ENCODE data around the gene KLHDC7A.

DNA sequence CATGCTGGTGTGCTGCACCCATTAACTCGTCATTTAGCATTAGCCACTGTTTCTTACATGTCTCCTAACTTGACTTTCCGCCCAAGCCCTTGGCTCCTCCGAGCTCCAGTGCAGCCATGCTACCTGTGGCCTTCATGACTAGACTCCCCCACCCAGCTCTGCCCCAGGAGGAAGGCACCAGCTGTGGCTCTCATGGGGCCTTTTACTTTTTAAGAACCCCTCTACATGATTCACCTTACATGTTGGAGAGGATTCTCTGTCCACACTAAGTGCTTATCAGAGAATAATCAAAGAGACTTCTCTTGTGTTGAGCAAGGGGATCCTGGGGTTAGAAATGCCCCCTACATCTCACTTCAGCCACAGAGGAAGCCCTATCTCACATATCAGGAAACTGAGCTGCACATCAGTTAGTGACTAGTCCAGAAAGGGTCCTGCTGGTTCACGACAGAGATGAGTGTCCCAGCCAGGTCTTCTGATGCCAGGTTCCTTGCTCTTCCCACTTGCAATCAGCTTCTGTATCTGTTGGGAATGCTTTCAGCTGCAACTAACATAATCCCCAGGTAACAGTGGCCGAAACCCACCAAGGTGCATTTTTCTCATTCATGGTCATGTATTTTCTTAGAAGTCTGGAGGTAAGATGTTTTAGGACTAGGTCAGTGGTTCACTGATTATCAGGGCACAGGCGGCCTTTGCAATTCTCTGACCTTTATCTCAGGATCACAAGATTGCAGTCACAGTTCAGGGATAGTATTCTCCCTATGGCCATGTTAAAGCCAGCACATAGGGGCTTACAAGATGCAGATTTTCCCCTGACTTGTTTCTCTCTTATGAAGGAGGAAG, 45.9 kb downstream of the KLHDC7A start:
- no peak for TF ChIP-seq EZH2 (IDR thresholded peaks at IDR 0.05; ENCODE audit: borderline replicate concordance, low read depth, low read length, poor library complexity, severe bottlenecking)
- TF ChIP-seq, protein P1, sequence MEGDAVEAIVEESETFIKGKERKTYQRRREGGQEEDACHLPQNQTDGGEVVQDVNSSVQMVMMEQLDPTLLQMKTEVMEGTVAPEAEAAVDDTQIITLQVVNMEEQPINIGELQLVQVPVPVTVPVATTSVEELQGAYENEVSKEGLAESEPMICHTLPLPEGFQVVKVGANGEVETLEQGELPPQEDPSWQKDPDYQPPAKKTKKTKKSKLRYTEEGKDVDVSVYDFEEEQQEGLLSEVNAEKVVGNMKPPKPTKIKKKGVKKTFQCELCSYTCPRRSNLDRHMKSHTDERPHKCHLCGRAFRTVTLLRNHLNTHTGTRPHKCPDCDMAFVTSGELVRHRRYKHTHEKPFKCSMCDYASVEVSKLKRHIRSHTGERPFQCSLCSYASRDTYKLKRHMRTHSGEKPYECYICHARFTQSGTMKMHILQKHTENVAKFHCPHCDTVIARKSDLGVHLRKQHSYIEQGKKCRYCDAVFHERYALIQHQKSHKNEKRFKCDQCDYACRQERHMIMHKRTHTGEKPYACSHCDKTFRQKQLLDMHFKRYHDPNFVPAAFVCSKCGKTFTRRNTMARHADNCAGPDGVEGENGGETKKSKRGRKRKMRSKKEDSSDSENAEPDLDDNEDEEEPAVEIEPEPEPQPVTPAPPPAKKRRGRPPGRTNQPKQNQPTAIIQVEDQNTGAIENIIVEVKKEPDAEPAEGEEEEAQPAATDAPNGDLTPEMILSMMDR (conservative IDR thresholded peaks at IDR 0.05; ENCODE audit: low read depth, low read length) = no peak

Data from A673 (cell line).